Endothelial cell of umbilical vein (primary cell): Measurements from ENCODE around the gene ANAPC2. TPM values are rescaled to one million over a fixed set of nuclear protein-coding genes. Genes with fewer than 3 reads are reported as not detected.

Experiments
- BruUV-seq: library from RNA; stranded (reverse); fragments of 400-500 nt; replicated peaks from 2 replicates; lab custom pipeline; 2021; lab: Mats Ljungman, UMichigan
- CTCF ChIA-PET: fragments of 300-600, 350-600 bp; sonication (Branson Sonifier 250); formaldehyde crosslinking; loops from one replicate; lab custom pipeline; 2021; ENCODE audit warnings: antibody characterized with exemption, inconsistent platforms; lab: Charles Lee
- POLR2A ChIA-PET: fragments of 300-600, 350-600 bp; sonication (Branson Sonifier 250); formaldehyde crosslinking; loops from one replicate; lab custom pipeline; 2021; ENCODE audit warnings: antibody characterized with exemption, inconsistent platforms; lab: Charles Lee
- DNase-seq: peaks from one replicate; pipeline ENCODE4 v3.0.0-alpha.2; 2011; ENCODE audit warnings: low read depth, low spot score
- FAIRE-seq: peaks from 2 replicates; lab custom pipeline; 2011; peaks lifted over from hg19 to GRCh38; lab: Jason Lieb, UNC
- H2AFZ ChIP-seq: 2 replicates; pipeline ENCODE4 v1.6.0; 2012; ENCODE audit warnings: low read depth, low read length, control low read depth, inconsistent platforms
- H3K27ac ChIP-seq: 2 replicates; pipeline ENCODE4 v1.5.1; 2011; ENCODE audit warnings: low read depth, mild to moderate bottlenecking, control low read depth, low read length, moderate library complexity; ENCODE audit not compliant: insufficient read depth
- H3K27me3 ChIP-seq, 2 experiments: 2 replicates each; pipeline versions ENCODE4 v1.6.0 to v1.6.1; 2011; ENCODE audit warnings: low read length in 2 of 2, mixed read lengths in 1 of 2; ENCODE audit not compliant: control insufficient read depth in 2 of 2, insufficient read depth in 2 of 2
- H3K36me3 ChIP-seq, 2 experiments: 2 replicates in 1 of 2; 3 replicates in 1 of 2; pipeline ENCODE4 v1.5.1; 2011; ENCODE audit warnings: low read length in 2 of 2, mild to moderate bottlenecking in 1 of 2, moderate library complexity in 1 of 2; ENCODE audit not compliant: control insufficient read depth in 2 of 2, insufficient read depth in 2 of 2; ENCODE audit errors: extremely low read depth in 1 of 2
- H3K4me1 ChIP-seq: 3 replicates; pipeline ENCODE4 v1.5.1; 2011; ENCODE audit warnings: mild to moderate bottlenecking, low read length; ENCODE audit not compliant: control insufficient read depth, insufficient read depth; ENCODE audit errors: extremely low read depth
- H3K4me2 ChIP-seq: 2 replicates; pipeline ENCODE4 v1.6.1; 2011; ENCODE audit warnings: low read length, control low read depth, mixed read lengths; ENCODE audit not compliant: insufficient read depth
- H3K4me3 ChIP-seq, 3 experiments: fragments of 200-600 bp in 1 of 3; sonication (generic), shearing (Covaris generic) in 1 of 3; replicated peaks in 1 of 3; 2 replicates each; pipeline ENCODE4 v1.5.1; 2011 to 2016; ENCODE audit warnings: control low read depth in 3 of 3, low read length in 3 of 3, mild to moderate bottlenecking in 2 of 3, inconsistent platforms in 1 of 3, low read depth in 1 of 3, moderate library complexity in 1 of 3; ENCODE audit not compliant: insufficient read depth in 1 of 3
- H3K79me2 ChIP-seq: 2 replicates; pipeline ENCODE4 v1.6.0; 2012; ENCODE audit warnings: low read length, inconsistent platforms; ENCODE audit not compliant: control insufficient read depth, insufficient read depth
- H3K9ac ChIP-seq: replicated peaks from 2 replicates; pipeline ENCODE3; 2011; ENCODE audit warnings: low read length, control low read depth; ENCODE audit not compliant: insufficient read depth; ENCODE audit errors: extremely low read depth
- H3K9me1 ChIP-seq: replicated peaks from 3 replicates; pipeline ENCODE4 v1.6.0; 2011; ENCODE audit warnings: mild to moderate bottlenecking, low read length; ENCODE audit not compliant: control insufficient read depth, insufficient read depth; ENCODE audit errors: extremely low read depth
- H3K9me3 ChIP-seq: replicated peaks from 2 replicates; pipeline ENCODE4 v1.5.1; 2012; ENCODE audit warnings: low read length, inconsistent platforms; ENCODE audit not compliant: control insufficient read depth, insufficient read depth
- H4K20me1 ChIP-seq: replicated peaks from 2 replicates; pipeline ENCODE3; 2011; ENCODE audit warnings: mild to moderate bottlenecking, low read length; ENCODE audit not compliant: control insufficient read depth, insufficient read depth; ENCODE audit errors: extremely low read depth
- CTCF ChIP-seq, 2 donors: IDR thresholded peaks; 1 replicate in 1 of 2; 2 replicates in 1 of 2; pipeline ENCODE4 v1.5.1; 2011; ENCODE audit warnings: low read length in 2 of 2, mild to moderate bottlenecking in 2 of 2, moderate library complexity in 2 of 2, control low read depth in 1 of 2, inconsistent platforms in 1 of 2, low read depth in 1 of 2; ENCODE audit not compliant: insufficient read depth in 1 of 2; ENCODE audit errors: extremely low read depth in 1 of 2
- EZH2 ChIP-seq: IDR thresholded peaks from 2 replicates; pipeline ENCODE4 v1.6.1; 2012; ENCODE audit warnings: borderline replicate concordance, low read depth, mild to moderate bottlenecking, moderate library complexity, low read length, inconsistent platforms; ENCODE audit not compliant: severe bottlenecking
- FOS ChIP-seq: IDR thresholded peaks from 2 replicates; pipeline ENCODE4 v1.6.1; 2011; ENCODE audit warnings: mild to moderate bottlenecking, low read length, moderate library complexity, borderline replicate concordance; ENCODE audit not compliant: insufficient read depth
- GATA2 ChIP-seq: IDR thresholded peaks from 2 replicates; pipeline ENCODE4 v1.7.0; 2011; ENCODE audit warnings: low read depth, mild to moderate bottlenecking, moderate library complexity, mixed read lengths, low read length; ENCODE audit not compliant: insufficient read length, insufficient read depth
- MAX ChIP-seq: IDR thresholded peaks from 2 replicates; pipeline ENCODE4 v1.6.1; 2011; ENCODE audit not compliant: insufficient read depth, insufficient read length
- MYC ChIP-seq: IDR thresholded peaks from one replicate; pipeline ENCODE4 v1.6.1; 2011; ENCODE audit warnings: mild to moderate bottlenecking, low read depth, low read length
- POLR2A ChIP-seq: IDR thresholded peaks from 2 replicates; pipeline ENCODE4 v1.6.1; 2012; ENCODE audit warnings: low read depth, mild to moderate bottlenecking, control low read depth, low read length
- POLR2AphosphoS5 ChIP-seq: IDR thresholded peaks from 2 replicates; pipeline ENCODE4 v1.6.1; 2012; ENCODE audit warnings: low read depth, mild to moderate bottlenecking, control low read depth, low read length, moderate library complexity; ENCODE audit not compliant: insufficient read depth
- dilution Hi-C: fragments of 300-500 bp; cut with MboI; formaldehyde crosslinking; loops from one replicate; pipeline ENCODE4 v1.15.0; 2019; ENCODE audit warnings: low sequenced_read_pairs; ENCODE audit not compliant: extremely low pct_ligation_motif_present
- intact Hi-C: fragments of 100-400 bp; cut with micrococcal nuclease; formaldehyde crosslinking; loops from one replicate; pipeline ENCODE4 v1.10.0; 2022
- polyA plus RNA-seq, 4 experiments: library from polyadenylated mRNA; depleted of rRNA in 3 of 4; stranded (reverse) in 3 of 4; unstranded in 1 of 4; fragments of >200 nt; gene quantifications; 2 replicates each; pipeline versions ENCODE4 v1.2.1 to v1.2.3, GENCODE V29; 2011 to 2012; ENCODE audit warnings: missing spikeins in 1 of 4
- total RNA-seq: library from RNA; stranded (reverse); gene quantifications from 2 replicates; pipeline ENCODE4 v1.2.3, GENCODE V29; 2021

ANAPC2 gene
- total and polyA plus RNA-seq, 2 donors (not counting 3 experiments of a cell fraction or from before 2014, with no cell fraction given) = 44.8 to 69.2 TPM

GRCh38 chr9:137236936-137237421, 48.6 kb upstream of the ANAPC2 start:
- dilution Hi-C loops (no loop called here), intact Hi-C loops (loop anchor here (1.0 to 5.0 kb wide), 3 partner anchors 14 to 450 kb away; partner anchors contain the start of gene RNF208)
- no peak for DNase-seq
- Histone ChIP-seq H3K79me2 (peaks cover 9% of the 10 kb centered on the region), H3K4me2 (no peak overlapping the region), H2AFZ (no peak overlapping the region), H3K9ac (no peak overlapping the region), H3K4me3 (no peak overlapping the region), H3K9me1 (no peaks in the 10 kb centered on the region), H3K27me3 (no peaks in the 10 kb centered on the region), H4K20me1 (no peaks in the 10 kb centered on the region), H3K27ac (no peak overlapping the region), H3K4me1 (no peaks in the 10 kb centered on the region), H3K9me3 (no peaks in the 10 kb centered on the region), H3K36me3 (no peaks in the 10 kb centered on the region)
- CTCF ChIA-PET = interaction anchor here (0.6 to 2.5 kb wide), 66 partner anchors 8 to 459 kb away, joined by 3 to 63 read pairs (median 4); partner anchors contain the start of genes CYSRT1, MAN1B1, NDOR1 and NELFB
- no peak for FAIRE-seq
- POLR2A ChIA-PET = no interaction called here
- TF ChIP-seq GATA2 = no peak
- no peak for TF ChIP-seq MYC
- no peak for TF ChIP-seq FOS
- no peak for TF ChIP-seq POLR2A
- TF ChIP-seq EZH2 = no peak
- TF ChIP-seq MAX = no peak
- no peak for TF ChIP-seq POLR2AphosphoS5
- TF ChIP-seq CTCF (IDR thresholded peaks at IDR 0.05; ENCODE audit: extremely low read depth in 1 of 2, insufficient read depth in 1 of 2, low read depth in 1 of 2, low read length in 2 of 2) = no peak
- no TSS peak for BruUV-seq
